IPS-18a (cell line): ENCODE measurements around the gene FBXO30.

Source experiments
- H3K27ac ChIP-seq: one replicate; pipeline ENCODE4 v1.5.1; 2013; ENCODE audit warnings: low read length
- H3K27me3 ChIP-seq: one replicate; pipeline ENCODE4 v1.6.1; 2013; ENCODE audit warnings: mild to moderate bottlenecking, low read length; ENCODE audit not compliant: control insufficient read depth, insufficient read depth
- H3K36me3 ChIP-seq: one replicate; pipeline ENCODE4 v1.6.1; 2013; ENCODE audit warnings: low read depth, low read length; ENCODE audit not compliant: control insufficient read depth
- H3K4me1 ChIP-seq: one replicate; pipeline ENCODE4 v1.6.1; 2013; ENCODE audit warnings: low read depth, low read length; ENCODE audit not compliant: control insufficient read depth
- H3K4me3 ChIP-seq: one replicate; pipeline ENCODE4 v1.5.1; 2013; ENCODE audit warnings: low read length
- H3K9ac ChIP-seq: one replicate; pipeline ENCODE4 v1.6.1; 2013; ENCODE audit warnings: mild to moderate bottlenecking, low read length, moderate library complexity
- H3K9me3 ChIP-seq: one replicate; pipeline ENCODE4 v1.6.1; 2013; ENCODE audit warnings: low read depth, low read length; ENCODE audit not compliant: control insufficient read depth

FBXO30 gene, protein sequence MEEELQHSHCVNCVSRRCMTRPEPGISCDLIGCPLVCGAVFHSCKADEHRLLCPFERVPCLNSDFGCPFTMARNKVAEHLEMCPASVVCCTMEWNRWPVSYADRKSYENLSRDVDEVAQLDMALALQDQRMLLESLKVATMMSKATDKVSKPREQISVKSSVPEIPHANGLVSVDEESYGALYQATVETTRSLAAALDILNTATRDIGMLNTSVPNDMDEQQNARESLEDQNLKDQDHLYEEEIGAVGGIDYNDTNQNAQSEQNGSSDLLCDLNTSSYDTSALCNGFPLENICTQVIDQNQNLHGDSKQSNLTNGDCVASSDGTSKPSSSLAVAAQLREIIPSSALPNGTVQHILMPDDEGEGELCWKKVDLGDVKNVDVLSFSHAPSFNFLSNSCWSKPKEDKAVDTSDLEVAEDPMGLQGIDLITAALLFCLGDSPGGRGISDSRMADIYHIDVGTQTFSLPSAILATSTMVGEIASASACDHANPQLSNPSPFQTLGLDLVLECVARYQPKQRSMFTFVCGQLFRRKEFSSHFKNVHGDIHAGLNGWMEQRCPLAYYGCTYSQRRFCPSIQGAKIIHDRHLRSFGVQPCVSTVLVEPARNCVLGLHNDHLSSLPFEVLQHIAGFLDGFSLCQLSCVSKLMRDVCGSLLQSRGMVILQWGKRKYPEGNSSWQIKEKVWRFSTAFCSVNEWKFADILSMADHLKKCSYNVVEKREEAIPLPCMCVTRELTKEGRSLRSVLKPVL

DNA sequence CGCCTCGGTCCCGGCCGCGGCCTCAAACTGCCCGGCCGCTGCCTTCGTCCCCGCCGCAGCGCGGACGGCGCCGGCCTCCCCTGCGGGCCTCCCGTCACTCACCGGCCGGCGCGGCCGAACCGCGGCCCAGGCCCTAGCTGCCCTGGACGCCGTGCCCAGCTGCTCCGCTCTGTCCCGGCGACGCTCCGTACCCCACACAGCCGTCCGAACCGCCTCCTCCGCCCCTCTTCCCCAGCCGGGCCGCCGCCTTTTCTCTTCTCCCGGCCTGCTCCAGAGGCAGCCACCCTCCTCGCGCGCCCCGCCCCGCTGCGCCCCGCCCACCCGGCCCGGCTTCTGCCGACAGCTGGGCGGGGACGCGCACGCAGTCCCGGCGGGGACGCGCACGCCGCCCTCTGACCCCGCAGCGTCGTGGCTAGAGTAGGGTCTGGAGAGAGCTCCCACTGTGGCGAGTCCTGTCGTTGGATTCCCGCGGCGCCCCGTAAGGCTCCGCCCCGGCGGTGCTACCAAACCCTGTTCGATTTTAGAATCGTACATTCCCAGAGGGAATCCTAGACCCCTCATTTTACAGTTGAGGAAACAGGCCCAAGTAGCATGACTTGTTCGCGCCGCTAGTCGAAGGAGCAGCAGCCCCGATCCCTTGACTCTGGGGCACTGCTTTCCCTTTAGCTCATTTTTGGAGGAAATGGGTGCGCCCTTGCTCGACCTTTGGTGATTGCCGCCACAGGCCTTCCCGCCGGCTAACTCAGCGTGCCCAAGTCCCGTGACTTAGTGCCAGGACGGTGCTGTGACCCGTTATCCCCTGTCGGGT lies at the start of gene FBXO30:
Gene FBXO30 (minus strand): TSS at position 295 of the 808 bp plus-strand sequence. CDS start 8,390 bp downstream, outside the sequence.
- H3K4me3 ChIP-seq = peak within 1 kb of the TSS; percentile 100
- no peaks in the 10 kb centered on the region for H3K36me3 ChIP-seq
- no peaks in the 10 kb centered on the region for H3K9me3 ChIP-seq
- H3K9ac ChIP-seq = peak within 1 kb of the TSS; percentile 97
- peaks cover 29% of the 10 kb centered on the region for H3K4me1 ChIP-seq
- peak within 1 kb of the TSS; percentile 96 for H3K27ac ChIP-seq
- no peaks in the 10 kb centered on the region for H3K27me3 ChIP-seq

DNA sequence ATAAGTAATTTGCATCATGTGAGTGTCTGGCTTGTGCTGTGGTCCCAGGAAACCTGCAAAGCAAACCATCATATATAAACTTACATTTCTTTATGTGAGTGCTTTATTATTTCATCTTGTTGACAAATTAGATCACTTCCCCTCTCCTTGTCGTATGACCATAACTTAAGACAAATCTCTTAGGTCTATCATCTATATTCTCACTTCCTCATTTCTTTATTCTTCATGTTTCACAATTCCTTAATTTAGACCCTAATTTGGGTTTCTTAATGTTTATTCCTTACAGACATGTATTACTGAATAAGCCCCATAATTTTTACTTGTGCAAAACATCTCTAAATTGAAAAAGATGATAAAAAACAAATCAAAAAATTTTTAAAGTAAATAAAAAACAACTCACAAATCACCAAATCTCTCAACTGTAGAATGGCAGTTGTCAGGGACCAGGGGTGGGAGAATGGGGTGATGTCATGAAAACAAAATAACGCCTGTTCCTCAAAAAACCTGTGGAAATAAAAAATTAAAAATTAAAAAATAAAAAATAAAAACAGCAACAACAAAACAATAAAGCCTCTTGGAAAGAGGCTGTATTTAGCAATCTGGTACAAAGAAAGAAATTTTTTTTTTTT lies 49.5 kb upstream of the FBXO30 start:
- Histone ChIP-seq H3K36me3 (no peaks in the 10 kb centered on the region), H3K9ac (no peak overlapping the region), H3K4me3 (no peak overlapping the region), H3K9me3 (peaks cover 9% of the 10 kb centered on the region), H3K4me1 (no peaks in the 10 kb centered on the region), H3K27me3 (no peaks in the 10 kb centered on the region), H3K27ac (no peak overlapping the region)

DNA sequence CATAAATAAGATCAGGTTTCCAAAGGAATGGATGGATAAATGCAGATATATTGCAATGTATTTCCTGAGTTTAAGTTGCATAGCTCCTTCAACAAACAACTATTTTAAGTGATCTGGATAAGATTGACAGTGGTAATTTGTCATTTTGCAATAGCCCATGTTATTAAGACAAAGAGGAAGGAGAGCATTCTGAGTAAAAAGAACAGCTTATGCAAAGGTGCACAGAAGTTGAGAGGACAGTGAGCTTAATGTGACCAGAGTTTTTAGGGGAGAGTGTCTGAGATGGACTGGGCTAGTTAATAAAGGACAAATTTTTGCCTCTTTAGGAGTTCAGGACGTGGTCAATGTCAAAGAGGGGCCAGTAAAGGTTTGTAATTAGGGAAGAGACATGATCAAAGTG lies 48.8 kb upstream of the FBXO30 start:
- H3K27ac ChIP-seq = no peak overlapping the region

DNA sequence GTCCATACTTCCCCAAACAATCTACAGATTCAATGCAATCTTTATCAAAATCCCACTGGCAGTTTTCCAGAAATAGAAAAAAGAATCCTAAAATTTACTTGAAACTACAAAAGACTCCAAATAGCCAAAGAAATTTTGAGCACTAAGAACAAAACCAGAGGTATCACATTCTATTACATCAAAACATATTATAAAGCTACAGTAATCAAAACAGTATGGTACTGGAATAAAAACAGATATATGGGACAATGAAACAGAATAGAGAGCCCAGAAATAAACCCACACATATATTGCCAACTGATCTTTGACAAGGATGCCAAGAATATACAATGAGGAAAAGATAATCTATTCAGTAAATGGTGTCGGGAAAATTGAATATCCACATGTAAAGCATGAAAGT lies 46.0 kb upstream of the FBXO30 start:
- Histone ChIP-seq H3K9ac (no peak overlapping the region), H3K4me3 (no peak overlapping the region), H3K9me3 (peaks cover 9% of the 10 kb centered on the region), H3K4me1 (no peaks in the 10 kb centered on the region), H3K27me3 (no peaks in the 10 kb centered on the region), H3K27ac (no peak overlapping the region), H3K36me3 (no peaks in the 10 kb centered on the region)

More for the DNA sequence above, 48.8 kb upstream of the FBXO30 start:
- H3K27me3 ChIP-seq = no peaks in the 10 kb centered on the region
- H3K4me1 ChIP-seq = no peaks in the 10 kb centered on the region
- H3K36me3 ChIP-seq = no peaks in the 10 kb centered on the region
- no peak overlapping the region for H3K4me3 ChIP-seq
- peaks cover 9% of the 10 kb centered on the region for H3K9me3 ChIP-seq
- H3K9ac ChIP-seq = no peak overlapping the region

DNA sequence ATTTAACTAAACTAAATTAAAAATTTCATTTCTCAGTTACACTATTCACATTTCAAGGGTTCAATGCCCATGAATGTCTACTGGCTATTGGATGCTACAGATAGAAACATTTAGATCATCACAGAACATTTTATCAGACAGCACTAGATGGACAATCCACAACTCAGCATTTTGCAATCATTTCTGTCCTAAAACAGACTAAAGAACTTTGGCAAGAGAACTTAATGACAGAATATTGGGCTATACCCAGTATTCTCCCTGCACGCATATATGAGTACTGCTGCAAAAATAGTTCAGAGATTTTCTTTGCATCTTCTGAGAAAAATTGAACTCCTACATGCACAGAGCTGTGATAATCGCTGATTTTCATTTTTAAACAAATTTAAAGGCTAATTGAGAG lies 36.1 kb upstream of the FBXO30 start:
- Histone ChIP-seq H3K4me1 (no peaks in the 10 kb centered on the region), H3K27ac (no peak overlapping the region), H3K36me3 (no peaks in the 10 kb centered on the region), H3K9me3 (no peaks in the 10 kb centered on the region), H3K4me3 (no peak overlapping the region), H3K27me3 (no peaks in the 10 kb centered on the region), H3K9ac (no peak overlapping the region)

DNA sequence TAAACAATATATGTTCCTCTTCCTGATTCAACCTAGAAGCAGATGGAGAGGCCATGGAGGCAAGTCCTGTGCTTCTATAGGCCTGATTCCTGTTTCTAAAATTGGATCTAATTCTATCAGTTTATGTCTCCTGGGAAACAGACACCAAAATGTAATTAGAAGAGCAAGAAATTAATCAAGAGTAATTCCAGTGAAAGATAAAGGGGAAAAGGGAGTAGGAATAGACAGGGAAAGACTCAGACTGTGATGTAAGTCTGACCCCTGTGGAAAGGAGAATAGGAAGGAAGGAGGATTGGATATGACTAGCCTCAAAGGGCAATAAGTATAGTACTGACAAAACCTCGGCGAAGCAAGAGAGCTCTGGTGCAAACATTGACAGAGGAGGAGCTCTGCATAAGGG lies 33.9 kb upstream of the FBXO30 start:
- H3K9ac ChIP-seq = no peak overlapping the region
- no peaks in the 10 kb centered on the region for H3K36me3 ChIP-seq
- H3K4me1 ChIP-seq = no peaks in the 10 kb centered on the region
- H3K27me3 ChIP-seq = no peaks in the 10 kb centered on the region
- no peak overlapping the region for H3K4me3 ChIP-seq
- H3K27ac ChIP-seq = no peak overlapping the region
- H3K9me3 ChIP-seq = no peaks in the 10 kb centered on the region

DNA sequence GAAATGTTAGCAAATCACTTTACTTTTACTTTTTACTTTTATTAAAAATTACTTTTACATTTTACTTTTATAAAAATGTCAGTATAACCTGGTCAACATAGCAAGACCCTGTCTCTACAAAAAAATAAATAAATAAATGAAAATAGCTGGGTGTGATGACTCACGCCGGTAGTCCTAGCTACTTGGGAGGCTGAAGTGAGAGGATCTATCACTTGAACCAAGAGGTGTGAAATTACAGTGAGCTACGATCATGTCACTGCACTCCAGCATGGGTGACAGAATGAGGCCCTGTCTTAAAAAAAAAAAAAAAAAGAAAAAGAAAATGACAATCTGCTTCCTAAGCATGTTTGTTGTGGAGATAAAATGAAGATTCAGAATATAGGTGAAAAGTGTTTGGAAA lies 31.0 kb upstream of the FBXO30 start:
- no peak overlapping the region for H3K27ac ChIP-seq
- H3K4me3 ChIP-seq = no peak overlapping the region
- no peak overlapping the region for H3K9ac ChIP-seq
- H3K27me3 ChIP-seq = no peaks in the 10 kb centered on the region
- no peaks in the 10 kb centered on the region for H3K4me1 ChIP-seq
- no peaks in the 10 kb centered on the region for H3K9me3 ChIP-seq
- no peaks in the 10 kb centered on the region for H3K36me3 ChIP-seq

DNA sequence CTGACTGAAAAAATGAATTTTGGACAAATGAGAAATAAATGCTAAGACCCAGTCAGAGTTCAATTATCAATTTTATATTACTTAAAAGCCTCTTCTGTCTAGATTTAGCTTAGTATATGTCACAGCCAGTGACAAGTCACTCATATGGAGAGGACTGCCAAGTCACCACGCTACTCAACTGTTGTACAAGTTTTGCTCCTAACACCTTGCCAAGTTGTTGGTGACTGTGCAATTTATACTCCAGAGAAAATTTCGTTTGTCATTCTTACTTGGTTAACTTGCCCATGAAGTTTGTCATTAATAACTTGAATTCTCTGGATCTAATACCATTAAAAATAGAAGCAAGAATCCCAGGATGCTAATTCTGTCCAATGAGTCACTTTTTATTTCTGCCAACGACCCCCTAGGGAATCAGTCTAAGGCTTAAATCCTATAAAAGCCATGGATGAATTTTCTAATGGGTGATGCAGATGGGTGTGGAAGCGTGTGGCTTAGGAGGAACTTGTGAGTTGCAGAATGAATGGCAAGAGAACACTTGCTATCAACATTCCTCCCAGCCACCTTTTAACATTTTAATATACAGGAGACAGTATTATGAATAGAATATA lies 30.4 kb upstream of the FBXO30 start:
- Histone ChIP-seq H3K9me3 (no peaks in the 10 kb centered on the region), H3K27me3 (no peaks in the 10 kb centered on the region), H3K36me3 (no peaks in the 10 kb centered on the region), H3K4me1 (no peaks in the 10 kb centered on the region), H3K9ac (no peak overlapping the region), H3K27ac (no peak overlapping the region), H3K4me3 (no peak overlapping the region)

DNA sequence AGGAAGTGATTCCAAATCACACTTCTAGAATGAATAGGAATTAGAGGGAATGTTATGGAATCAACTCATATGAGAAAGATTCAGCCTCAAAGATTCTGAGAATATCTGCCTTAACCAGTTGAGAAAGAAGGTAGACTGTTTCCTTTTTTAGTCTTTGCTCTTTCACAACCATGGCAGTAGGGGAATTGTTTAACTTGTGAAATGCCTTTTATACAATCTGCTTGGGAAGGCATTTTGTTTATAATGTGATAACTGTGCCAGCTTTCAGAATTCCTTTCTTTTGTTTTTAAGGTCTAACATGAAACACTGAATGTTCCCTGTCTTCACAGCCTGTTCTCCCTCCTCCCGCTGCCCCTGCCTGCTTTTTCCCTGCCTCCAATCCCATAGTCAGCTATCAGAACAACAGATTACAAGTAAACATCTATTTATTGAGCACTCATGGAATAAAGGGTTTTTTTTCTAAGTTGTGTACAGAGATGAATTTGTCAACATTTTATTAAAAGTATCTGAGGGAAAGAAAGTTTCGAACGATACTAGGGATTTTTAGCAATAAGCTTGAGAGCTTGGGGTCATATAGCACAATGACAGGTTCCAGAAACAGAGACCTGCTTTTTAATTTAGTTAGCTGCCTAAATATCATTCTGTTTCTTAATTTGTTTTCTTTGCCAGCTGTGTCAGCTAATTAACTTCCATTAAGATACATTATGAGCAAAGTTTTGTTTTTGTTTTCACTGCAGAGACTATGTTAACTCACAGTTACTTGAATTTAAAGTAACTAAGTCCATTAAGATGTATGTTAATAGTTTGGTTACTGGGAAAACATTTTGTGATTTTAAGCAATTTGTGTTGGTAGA lies 28.3 kb upstream of the FBXO30 start:
- Histone ChIP-seq H3K4me3 (no peak overlapping the region), H3K9ac (no peak overlapping the region), H3K27ac (no peak overlapping the region), H3K4me1 (no peaks in the 10 kb centered on the region), H3K9me3 (no peaks in the 10 kb centered on the region), H3K27me3 (no peaks in the 10 kb centered on the region), H3K36me3 (no peaks in the 10 kb centered on the region)

DNA sequence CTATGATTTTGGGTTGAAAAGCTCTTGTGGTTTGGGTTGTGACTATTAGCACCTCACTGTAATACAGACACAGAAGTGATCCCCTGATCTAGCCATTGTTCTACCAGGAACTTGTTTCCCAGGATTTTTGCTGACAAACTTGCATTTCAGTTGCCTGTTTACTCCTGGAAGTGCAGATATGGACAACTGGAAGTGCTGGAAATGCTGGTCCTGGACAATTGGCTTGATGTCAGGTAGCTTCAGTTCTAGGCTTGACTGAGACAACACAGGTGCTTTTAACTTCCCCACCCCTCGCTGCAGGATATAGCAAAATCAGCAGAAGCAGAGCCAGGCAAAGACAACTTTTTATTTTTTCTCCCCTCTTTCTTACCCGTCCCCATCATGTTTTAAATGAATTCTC lies 27.1 kb upstream of the FBXO30 start:
- H3K4me3 ChIP-seq = no peak overlapping the region
- peaks cover 4% of the 10 kb centered on the region for H3K4me1 ChIP-seq
- H3K9me3 ChIP-seq = no peaks in the 10 kb centered on the region
- H3K27ac ChIP-seq = no peak overlapping the region
- no peak overlapping the region for H3K9ac ChIP-seq
- H3K27me3 ChIP-seq = no peaks in the 10 kb centered on the region
- H3K36me3 ChIP-seq = no peaks in the 10 kb centered on the region
